Fibroblast of upper back skin (primary cell): ENCODE results near the gene FAM53B.
"Not testable (repeated sequence)": the region's sequence is repeated elsewhere in the genome, so short reads cannot be mapped to it uniquely, and the experiment has no call there.

Experiments
- DNase-seq: peaks from one replicate; pipeline ENCODE4 v3.0.0-alpha.2; 2013

The FAM53B gene

GRCh38 chr10:124744102-124745050 is at the start of gene FAM53B:
Gene FAM53B, minus strand, starts transcription at chr10:124744378. Its CDS starts 37,665 bp downstream, at chr10:124706713.
- peak; percentile 74 for DNase-seq

GRCh38 chr10:124792998-124793352 is 48.8 kb upstream of the FAM53B start:
- DNase-seq = no peak

GRCh38 chr10:124791547-124792348 is 47.6 kb upstream of the FAM53B start, which contains the start of gene EEF1AKMT2:
Gene EEF1AKMT2, minus strand, starts transcription at chr10:124791887. Its CDS starts 54 bp downstream, at chr10:124791833.
- DNase-seq = peak; percentile 82

GRCh38 chr10:124782900-124783299 is 38.7 kb upstream of the FAM53B start:
- DNase-seq = not testable (repeated sequence)

GRCh38 chr10:124768791-124769190 is 24.6 kb upstream of the FAM53B start:
- no peak for DNase-seq

GRCh38 chr10:124765256-124765655 is 21.1 kb upstream of the FAM53B start:
- no peak for DNase-seq

- no peak for DNase-seq
These were observed 19.1 kb upstream of the FAM53B start for GRCh38 chr10:124763267-124763666.

GRCh38 chr10:124762281-124762680 is 18.1 kb upstream of the FAM53B start:
- no peak for DNase-seq

- DNase-seq = no peak
These were observed 12.2 kb upstream of the FAM53B start for GRCh38 chr10:124756156-124756903.

- no peak for DNase-seq
These were observed 11.4 kb upstream of the FAM53B start for GRCh38 chr10:124755581-124755980.

- DNase-seq = no peak
These were observed 10.0 kb upstream of the FAM53B start for GRCh38 chr10:124754227-124754626.

- DNase-seq = no peak
These were observed 4.9 kb upstream of the FAM53B start for GRCh38 chr10:124748953-124749645.

GRCh38 chr10:124748166-124748565 is 4.0 kb upstream of the FAM53B start:
- no peak for DNase-seq

GRCh38 chr10:124747745-124748144 is 3.6 kb upstream of the FAM53B start:
- DNase-seq = no peak

GRCh38 chr10:124746992-124747391 is 2.8 kb upstream of the FAM53B start:
- no peak for DNase-seq

- DNase-seq = not testable (repeated sequence)
These were observed 2.3 kb upstream of the FAM53B start for GRCh38 chr10:124746447-124746846.

GRCh38 chr10:124745673-124746072 is 1.5 kb upstream of the FAM53B start:
- peak; percentile 79 for DNase-seq

GRCh38 chr10:124745252-124745651 is 1.1 kb upstream of the FAM53B start:
- no peak for DNase-seq

GRCh38 chr10:124743191-124744101 is 732 bp downstream of the FAM53B start:
- DNase-seq = no peak

- DNase-seq = no peak
These were observed 1.6 kb downstream of the FAM53B start for GRCh38 chr10:124742413-124743190.
